ENCODE measurements around the gene TCF12.

Gene TCF12

DNA sequence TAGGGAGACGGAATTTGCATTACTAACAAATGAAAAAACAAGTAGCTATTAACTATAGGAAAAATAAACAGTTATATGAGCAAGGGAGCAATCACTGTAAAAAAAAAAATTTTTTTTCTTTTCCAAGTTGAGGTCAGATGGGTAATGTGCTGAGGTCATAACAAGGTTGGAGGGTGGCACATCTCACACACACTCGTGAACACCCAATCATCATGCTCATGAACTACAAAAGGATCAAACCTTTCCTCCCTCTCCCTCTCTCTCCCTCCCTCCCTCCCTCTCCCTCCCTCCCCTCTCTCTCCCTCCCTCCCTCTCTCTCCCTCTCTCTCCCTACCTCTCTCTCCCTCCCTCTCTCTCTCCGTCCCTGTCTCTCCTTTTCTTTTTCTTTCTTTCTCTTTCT lies 360.0 kb downstream of the TCF12 start:
- DNase-seq: no peak

GRCh38 chr15:57280464-57280863 lies 362.0 kb downstream of the TCF12 start:
- DNase-seq: no peak

DNA sequence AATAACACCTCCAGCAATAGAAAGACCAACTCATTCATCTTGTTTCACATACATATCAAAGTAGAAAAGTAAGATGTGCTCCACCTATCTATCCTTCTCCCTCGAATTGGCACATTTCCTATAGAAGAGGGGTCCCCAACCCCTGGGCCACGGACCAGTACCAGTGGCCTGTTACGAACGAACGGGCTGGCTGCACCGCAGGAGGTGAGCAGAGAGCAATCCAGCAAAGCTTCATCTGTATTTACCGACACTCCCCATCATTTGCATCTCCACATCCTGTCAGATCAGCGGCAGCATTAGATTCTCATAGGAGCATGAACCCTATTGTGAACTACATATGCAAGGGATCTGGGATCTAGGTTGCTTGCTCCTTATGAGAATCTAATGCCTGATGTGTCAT lies 362.9 kb downstream of the TCF12 start:
- DNase-seq: no peak

- DNase-seq: no peak
Observed at GRCh38 chr15:57282686-57283085, 364.2 kb downstream of the TCF12 start.

DNA sequence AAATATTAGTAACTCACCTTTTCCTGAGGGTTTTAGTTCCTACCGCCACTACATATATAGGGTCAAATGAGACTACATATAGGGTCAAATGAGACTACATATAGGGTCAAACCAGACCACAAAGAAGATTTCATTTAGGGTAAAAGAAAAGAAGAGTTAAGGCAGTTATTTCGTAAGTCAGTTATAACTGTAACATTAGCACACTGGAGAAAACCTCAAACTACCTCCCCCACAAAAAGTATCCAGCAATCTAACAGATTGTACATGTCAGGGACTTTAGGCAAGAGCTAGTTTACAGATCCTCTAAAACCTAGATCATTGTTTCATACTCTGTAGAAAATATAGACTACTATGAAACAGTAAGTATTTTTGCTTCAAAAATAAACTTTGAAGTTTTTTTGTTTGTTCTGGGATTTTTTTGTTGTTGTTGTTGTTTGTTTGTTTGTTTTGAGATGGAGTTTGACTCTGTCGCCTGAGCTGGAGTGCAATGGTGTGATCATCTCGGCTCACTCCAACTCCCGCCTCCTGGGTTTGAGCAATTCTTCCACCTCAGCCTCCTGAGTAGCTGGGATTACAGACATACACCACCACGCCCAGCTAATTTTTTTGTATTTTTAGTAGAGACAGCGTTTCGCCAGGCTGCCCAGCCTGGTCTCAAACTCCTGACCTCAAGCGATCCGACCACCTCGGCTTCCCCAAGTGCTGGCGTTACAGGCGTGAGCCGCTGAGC lies 365.5 kb downstream of the TCF12 start:
- no peak for DNase-seq

GRCh38 chr15:57284535-57284934 lies 366.1 kb downstream of the TCF12 start:
- DNase-seq: no peak

DNA sequence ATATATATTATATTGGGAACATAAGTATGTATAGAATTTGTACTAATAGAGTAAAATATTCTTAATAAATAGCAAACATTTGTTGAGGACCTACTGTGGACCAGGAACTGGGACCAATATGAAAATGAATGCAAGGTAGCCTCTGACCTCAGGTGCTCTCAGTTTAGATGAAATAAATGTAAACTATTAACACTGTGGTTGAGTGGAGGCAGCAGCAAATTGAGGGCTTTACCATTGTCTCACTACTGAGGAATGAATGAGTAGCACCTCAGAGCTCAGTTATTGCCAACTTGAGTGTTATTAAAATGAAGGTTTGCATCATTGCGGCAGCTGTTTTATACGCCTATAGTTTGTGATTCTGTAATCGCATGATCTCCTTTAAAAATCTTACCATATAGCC lies 366.9 kb downstream of the TCF12 start:
- DNase-seq: no peak

DNA sequence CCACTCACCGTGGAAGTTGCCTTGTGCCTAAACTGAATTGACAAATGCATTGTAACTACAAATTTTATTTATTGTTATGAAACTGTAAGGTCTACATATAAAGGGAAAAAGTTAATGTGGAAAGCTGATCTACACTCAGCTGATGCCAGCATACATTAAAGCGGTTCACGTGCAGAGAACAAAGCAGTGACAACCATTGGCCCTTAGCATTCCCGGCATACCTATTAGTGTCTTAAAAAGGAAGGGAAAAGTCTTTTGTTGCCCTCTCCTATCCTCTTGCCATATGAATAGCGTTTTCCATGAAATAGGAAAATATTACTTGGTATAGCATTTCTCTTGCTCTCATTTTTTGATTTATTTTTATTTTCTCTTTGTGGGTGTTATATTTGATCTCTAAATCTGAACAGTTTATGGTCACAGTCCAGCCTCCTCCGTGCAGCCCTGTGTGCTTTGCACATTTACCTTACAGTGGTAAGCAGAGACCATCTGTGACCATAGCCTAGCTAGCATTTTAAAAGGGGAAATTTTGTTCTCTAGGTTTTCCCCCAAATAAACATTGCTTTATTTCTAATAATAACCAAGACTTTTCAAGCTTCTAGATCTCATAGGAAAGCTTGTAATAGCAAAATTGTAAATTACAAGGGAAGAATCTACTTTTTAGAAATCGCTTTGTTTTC lies 368.1 kb downstream of the TCF12 start:
- DNase-seq: no peak

GRCh38 chr15:57287123-57287521 lies 368.7 kb downstream of the TCF12 start:
- DNase-seq: no peak

DNA sequence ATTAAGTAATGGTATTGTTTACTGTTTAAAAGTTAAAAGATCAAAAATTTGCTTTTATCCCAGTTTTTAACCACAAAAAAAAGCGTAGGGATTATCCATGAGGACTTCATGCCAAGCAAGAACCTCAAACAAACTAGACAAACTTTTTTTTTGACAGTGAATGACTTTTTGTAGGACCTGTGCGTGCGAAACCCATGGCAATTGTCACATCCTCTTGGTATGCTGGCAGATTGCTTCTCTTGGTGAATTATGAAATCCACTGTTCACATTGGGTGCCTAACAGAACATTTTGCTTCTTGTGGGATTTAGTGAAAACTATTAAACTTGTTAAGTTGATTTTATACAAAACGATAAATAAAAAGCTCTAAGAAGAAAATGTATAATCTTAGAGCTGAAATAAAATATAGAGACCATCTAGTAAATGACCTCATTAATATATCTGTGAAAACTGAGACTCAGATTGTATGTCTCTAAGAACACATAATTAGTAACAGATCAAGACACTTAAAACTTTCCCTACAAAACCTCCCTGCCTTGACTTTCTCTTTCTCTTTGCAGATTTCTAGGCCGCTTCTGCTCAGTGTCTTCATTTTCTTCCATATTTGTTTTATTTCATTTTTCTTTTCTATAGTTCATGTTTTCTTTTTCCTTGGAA lies 370.6 kb downstream of the TCF12 start:
- DNase-seq: no peak

DNA sequence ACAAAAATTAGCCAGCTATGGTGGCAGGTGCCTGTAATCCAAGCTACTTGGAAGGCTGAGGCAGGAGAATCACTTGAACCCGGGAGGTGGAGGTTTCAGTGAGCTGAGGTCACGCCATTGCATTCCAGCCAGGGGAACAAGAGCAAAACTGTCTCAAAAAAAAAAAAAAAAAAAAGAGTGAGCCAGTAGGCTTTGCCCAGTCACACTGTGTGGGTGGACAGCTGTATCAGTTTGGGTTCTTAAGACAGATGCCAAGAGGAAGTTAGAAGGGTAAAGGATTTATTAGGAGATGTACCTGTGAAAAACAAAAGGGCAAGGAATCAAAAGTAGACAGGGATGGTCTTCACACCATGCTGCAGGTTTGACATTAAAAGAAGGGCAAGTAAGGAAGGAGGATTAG lies 371.7 kb downstream of the TCF12 start:
- no peak for DNase-seq

GRCh38 chr15:57290826-57291225 lies 372.4 kb downstream of the TCF12 start:
- DNase-seq: no peak

- no peak for DNase-seq
Observed at GRCh38 chr15:57296473-57297162, 378.2 kb downstream of the TCF12 start.

GRCh38 chr15:57297163-57297593 lies 378.7 kb downstream of the TCF12 start:
- DNase-seq: no peak

GRCh38 chr15:57297630-57298029 lies 379.2 kb downstream of the TCF12 start:
- DNase-seq: no peak

DNA sequence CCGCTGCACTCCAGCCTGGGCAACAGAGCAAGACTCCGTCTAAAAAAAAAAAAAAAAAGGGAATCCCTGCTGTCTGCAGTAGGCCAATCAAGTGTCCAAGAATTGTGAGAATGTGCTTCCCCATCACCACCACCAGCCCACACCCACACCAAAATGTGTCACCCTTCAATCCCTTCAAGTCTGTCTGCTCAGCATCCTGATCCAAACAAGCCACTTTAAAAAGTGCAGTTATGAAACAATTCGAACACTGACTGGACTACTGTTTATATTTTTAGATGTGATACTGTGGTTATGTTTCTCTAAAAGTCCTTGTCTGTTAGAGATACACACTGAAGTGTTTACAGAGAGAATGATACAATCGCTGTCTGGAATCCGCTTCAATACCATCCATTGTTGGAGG lies 379.8 kb downstream of the TCF12 start:
- no peak for DNase-seq

GRCh38 chr15:57298843-57299550 lies 380.6 kb downstream of the TCF12 start:
- DNase-seq: no peak

GRCh38 chr15:57301307-57301706 lies 382.9 kb downstream of the TCF12 start:
- DNase-seq: no peak

GRCh38 chr15:57302640-57303257 lies 384.3 kb downstream of the TCF12 start:
- no peak for DNase-seq

- DNase-seq: no peak
Observed at GRCh38 chr15:57305009-57305408, 386.6 kb downstream of the TCF12 start.

- peak; percentile 90 for DNase-seq
Observed at GRCh38 chr15:57306161-57306943, 387.9 kb downstream of the TCF12 start.

All from stimulated activated CD4-positive, alpha-beta T cell treated with anti-CD3 and anti-CD28 coated beads, Interleukin-4, amount 100 ng/mL, for 1 hour (primary cell).